Stimulated activated CD8-positive, alpha-beta memory T cell treated with anti-CD3 and anti-CD28 coated beads, Interleukin-12 subunit alpha, Interleukin-12 subunit beta, amount 100 ng/mL, for 4 hours (primary cell): ENCODE results near the gene HAGH.

ENCODE experiments used
- DNase-seq: peaks from one replicate; pipeline ENCODE4 v3.0.0-alpha.2; 2020; ENCODE audit warnings: low read depth

HAGH gene

DNA sequence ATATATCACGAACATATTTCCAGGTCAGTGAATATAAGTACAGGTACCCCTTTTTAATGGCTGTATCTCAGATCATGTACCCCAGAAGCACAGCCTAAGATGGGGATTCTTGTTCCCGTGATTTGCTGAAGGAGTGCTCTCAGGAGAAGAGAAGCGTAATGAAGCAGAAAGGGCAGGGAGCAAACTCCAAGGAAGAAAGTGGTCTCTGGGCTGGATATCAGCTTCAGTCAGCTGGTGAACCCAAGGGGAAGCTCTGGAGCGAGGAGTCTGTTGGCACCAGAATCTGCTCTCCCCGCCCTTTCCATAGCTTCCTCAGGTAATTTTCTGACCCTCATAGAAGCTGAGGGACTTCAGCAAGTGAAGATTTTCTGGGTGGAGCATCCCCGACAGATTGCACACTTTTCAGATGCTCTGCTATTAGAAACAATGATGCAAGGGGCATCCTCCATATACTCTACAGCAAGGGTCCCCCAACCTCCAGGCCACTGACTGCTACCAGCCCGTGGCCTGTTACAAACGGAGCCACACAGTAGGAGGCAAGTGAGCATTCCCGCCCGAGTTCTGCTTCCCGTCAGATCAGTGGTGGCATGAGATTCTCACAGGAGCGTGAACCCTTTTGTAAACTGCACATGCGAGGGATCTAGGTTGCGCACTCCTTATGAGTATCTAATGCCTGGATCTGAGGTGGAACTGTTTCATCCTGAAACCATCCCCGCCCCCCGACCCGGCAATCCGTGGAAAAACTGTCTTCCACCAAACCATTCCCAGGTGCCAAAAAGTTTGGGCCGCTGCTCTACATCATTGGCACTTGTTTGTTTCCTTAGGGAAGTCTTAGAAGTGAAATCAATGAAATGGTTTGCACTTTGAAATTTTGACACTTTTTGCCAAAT lies 4.8 kb upstream of the HAGH start:
- DNase-seq, result no peak

DNA sequence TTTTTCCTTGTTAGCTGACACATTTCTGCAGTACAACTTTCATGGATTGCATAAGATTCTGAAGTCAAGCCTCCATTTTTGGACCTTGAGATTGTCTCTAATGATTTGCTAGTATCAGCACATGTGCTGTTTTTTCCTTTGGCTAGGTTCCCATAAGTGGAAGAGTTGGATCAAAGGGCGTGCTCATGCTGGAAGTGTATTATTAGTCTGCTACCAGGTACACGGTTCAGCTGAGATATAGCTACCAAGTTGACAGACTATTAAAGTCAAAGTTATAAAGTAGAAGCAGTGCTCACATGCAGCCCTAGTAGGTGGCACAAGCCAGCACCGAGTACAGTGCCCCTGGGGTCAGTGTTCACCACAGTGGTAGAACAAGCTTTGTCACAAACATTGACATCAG lies 3.6 kb upstream of the HAGH start:
- no peak for DNase-seq

DNA sequence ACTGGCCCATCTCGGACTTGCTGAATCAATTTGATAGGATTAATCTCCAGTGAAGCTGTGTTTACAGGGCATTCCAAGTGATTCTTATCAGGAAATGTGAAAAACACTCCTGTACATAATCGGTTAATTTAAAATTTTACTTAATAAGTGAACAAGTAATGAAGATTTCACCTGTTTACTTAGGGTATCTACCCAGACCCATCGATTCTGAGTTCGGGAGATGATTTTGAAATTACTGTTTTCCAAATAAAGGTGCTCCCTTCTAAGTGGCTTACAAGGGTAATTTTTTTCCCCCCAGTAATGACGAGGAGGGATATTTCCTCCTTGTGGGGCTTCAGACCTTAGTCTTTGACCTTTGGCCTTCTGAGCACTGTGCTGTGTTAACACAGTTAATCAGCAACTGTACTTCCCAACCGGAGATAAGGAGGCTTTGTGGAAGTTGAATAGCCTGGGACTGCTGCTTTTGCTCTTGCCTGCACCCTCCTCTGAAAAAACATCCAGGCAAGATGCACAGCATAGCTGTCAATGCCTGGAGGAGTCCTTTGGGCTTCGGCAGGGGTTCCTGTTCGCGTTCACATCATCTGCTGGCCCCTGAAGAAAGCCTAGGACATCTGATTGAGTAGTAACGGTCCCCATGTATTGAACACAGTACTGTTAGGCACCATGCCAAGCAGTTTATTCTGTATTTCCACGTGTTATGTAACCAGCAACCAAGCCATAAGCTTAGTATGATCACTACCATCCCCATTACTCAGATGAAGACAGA lies 2.2 kb upstream of the HAGH start:
- DNase-seq, result no peak

DNA sequence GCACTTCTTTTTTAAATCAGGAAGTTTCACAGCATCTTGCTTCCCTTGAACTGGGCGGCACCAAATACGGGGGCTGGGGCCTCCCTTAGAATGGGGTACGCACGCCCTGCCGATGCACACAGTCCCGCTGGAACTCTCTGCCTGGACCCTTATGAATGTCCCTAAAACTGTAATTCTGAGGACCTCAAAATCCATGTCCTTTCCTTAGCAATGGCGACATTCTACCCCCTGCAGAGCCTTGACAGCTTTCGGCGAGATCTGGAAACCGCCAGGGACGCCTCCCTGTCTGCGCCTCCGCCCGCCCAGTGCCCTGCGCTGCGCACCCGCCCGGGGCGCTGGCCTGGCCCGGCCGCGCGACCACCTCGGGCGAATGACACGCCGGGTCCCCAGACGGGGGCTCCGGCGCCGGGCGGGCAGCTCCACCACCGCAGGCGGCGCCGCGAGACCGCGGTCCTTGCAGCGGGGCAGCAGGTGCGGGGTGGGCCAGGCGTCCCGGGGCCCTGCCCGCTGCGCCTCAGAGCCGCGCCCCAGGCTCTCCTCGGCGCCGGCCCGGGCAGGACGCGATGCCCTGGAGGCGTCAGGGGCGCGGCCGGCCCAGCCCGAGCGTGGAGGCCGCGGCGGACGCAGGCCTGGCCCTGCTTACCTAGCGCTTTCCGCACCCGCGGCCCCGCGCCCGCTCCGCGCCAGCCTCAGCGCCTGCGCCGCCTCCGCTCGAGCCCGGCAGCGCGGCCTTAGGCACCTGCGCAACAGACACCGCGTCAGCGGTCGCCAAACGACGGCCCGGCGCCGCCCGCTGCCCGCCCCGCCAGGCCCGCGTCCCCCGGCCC lies 548 bp downstream of the HAGH start:
- DNase-seq, result no peak

DNA sequence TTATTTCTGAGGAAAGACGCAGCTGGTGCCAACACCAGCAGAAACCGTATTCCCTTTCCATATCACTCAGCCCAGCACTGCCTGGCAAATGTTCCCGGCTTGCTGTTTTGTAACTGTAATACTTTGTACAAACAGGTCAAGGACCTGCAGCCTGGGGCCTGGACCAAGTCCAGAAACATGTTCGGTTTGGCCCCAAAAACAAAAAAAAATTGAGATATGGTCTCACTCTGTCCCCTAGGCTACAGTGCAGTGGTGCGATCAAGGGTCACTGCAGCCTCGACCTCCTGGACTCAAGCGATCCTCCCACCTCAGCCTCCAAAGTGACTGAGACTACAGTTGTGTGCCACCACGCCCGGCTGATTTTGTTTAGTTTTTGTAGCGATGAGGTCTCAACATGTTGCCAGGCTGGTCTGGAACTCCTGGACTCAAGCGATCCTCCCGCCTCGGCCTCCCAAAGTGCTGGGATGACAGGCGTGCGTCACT lies 1.2 kb downstream of the HAGH start:
- no peak for DNase-seq

DNA sequence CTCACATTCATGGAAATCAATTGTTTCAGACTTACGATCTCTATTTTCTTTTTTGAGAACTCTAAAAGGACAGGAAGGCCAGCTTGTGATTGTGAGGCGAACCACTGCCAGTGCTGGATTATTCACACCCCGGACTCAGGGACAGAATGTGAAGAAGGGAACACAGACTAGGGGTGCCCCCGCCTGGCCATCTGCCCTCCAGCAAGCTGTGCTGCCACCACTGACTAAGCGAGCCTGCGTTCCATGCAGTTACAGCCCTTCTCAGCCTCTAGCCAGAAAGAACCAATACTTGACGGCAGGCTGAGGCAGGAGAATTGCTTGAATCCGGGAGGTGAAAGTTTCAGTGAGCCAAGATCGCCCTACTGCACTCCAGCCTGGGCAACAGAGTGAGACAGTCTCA lies 2.8 kb downstream of the HAGH start:
- no peak for DNase-seq

DNA sequence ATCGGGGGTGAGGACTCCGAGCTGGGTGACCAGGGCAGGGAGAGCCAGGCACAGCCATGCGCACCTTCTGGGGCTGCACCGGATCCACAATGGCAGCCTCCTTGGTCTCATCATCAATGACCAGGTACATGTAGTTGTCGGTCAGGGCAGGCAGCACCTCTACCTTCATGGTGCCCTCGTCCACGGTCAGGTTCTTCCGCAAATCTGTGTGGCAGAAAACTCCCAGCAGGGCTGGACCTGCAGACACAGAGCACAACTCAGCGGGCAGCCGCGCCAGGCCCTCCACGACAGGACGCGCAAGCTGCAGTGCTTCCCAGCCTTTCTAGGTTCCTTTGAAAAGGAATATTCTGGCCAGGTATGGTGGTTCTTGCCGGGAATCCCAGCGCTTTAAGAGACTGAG lies 3.8 kb downstream of the HAGH start:
- no peak for DNase-seq

DNA sequence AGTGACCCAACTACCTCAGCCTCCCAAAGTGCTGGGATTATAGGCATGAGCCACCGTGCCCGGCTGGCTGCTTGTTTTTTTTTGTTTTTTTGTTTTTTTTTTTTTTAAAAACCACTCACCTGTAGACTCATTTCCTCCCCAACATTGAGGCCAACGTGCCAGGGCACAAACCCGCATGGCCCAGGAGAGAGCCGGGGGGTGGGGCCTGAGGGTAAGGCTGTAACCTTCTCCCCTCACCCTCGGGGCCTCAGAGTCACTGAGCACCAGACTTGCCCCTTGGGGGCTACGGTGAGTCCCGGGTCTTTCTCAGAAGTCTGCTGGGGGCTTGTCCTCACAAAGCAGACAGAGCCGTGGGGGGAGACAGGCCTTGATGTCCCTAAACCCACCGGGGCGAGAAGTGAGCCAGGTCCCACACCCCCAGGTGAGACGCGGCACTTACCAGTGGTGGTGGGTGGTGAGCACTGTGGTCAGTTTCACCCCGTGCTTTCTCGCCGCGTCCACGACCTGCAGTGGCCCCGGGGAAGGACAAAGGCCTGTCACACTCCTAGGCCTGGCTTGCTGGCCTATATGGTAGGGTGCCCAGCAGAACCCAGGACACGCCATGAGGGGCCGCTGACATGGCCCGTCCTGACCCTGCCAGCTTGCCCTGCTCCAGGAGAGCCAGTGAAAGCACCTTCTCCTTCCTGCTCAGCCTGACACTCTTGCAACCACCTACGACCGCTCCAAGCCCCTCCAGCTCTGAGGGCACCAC lies 4.6 kb downstream of the HAGH start:
- DNase-seq, result no peak

DNA sequence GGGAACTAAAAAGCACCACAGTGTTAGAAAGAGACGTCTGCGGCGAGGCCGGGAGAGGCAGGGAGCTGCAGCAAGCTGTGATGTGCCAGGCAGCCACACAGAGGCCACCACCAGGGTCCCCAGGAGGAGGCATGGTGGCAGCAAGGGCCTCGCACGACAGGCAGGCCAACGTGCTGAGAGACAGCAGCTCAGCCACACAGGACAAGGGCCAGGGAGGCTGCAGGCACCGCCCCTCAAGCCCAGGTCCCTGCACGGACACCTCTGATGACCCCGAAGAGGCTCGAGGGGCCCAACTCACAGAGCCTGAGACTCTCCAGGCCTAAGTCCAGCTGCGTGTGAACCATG lies 5.7 kb downstream of the HAGH start:
- DNase-seq, result no peak

DNA sequence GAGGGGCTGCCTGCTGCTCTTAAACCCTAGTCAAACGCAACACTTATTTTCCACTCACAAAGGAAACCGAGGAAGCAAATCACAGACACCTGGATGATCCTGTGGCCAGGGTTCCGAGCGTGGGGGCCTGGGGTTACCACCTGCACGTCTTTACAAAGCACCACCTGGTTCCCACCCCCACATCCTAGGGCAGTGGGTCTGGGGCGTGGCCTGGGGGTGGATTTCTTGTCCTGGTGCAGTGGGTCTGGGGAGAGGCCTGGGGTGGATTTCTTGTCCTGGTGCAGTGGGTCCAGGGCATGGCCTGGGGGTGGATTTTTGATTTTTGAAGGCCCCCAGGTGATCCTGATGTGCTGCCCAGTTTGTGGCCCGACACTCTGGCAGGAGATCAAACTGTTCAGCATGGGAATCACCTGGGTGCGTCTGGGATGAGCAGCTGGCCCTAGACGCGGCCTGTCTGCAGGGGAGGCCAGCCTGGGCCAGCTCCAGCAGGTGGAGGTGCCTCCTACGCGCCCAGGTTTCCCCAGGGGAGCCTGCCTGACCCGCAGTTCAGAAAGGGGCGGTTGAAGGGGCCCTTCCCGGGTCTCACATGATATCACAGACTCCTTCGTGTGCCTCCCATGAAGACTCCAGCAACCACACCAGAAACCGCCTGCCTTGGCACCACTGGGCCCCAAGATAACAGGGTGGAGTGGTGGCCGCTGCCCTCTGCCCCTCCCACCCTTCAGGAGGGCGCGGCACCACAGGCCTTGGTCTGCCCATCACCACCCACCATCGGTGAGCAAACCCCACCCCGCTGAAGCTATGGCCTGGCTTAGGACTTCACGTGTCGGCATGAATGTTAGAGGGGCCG lies 6.3 kb downstream of the HAGH start:
- no peak for DNase-seq

DNA sequence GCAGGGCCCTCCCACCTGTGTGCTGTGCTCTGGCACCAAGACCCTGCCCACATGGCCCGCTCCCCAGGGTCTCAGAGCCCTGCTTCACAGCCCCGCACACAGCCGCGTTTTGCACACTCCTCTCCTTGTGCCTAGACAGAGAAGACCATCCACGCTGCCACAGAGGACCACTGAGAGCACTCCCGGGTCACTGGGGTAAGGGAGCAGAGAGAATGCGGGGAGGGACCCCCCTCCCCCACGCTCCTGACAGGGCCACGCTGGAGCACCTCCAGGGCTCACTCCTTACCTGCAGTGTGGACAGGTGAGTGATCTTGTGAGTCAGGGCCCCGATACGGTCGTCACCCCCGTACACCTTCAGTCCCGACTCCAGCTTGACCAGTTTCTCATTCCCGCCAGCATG lies 7.0 kb downstream of the HAGH start:
- DNase-seq, result no peak

DNA sequence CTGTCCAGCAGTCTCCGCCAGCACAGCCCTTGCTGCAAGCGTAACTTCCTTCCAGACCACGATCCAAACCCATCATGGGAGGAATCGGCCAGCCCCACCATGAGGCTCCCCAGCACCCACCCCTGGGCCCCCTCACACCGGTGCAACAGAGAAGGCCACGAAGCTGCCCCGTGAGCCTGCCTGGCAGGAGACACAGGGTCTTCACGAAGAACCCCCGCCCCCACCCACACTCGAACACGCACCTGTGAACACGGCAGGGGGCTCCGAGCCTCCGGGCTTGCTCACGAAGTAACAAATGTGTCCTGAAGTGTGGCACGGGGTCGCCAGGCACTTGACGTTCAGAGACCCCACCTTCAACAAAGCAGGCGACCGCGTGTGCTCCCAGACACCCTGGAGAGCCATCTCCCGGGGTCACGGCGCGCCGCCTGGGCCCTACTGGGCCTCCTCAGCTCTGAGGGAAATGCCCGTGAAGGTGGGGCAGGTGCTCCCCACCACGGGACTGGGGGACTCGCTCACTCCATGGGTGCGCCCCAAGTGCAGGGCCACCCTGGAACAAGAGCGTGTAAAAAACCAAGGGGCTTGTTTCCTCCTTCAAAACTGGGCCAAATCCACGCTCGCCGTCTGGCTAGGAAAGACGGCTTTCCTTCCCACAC lies 7.6 kb downstream of the HAGH start:
- no peak for DNase-seq

DNA sequence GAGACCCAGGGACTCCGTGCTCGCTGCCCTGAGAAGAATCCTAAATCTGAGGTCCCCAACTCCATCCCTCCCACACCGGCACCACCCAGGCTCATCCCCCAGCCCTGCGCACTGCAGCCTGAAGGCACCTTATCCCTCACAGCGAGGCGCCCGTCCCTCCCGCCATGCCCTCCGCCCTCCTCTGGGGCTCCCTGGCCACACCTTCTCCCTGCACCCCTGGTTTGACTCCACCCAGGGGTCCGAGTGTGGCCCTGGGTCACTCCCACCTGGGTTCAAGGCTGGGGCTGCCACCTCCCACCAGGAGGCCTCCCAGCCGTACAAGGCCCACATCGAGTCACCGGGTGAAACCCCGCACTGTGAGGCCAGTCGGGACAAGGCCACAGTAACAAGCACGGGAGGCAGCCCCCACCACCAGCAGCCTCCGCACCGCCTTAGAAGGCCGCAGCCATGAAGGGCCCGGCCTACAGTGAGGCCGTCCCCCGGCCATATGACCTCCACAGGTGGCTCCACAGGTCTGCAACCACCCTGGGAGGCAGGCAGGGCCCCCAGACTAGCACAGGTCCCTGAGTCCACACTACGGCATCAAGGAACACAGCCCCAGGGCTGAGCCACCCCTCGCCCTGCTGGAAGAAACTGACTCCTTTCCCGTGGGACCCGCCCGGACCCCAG lies 8.3 kb downstream of the HAGH start:
- no peak for DNase-seq

DNA sequence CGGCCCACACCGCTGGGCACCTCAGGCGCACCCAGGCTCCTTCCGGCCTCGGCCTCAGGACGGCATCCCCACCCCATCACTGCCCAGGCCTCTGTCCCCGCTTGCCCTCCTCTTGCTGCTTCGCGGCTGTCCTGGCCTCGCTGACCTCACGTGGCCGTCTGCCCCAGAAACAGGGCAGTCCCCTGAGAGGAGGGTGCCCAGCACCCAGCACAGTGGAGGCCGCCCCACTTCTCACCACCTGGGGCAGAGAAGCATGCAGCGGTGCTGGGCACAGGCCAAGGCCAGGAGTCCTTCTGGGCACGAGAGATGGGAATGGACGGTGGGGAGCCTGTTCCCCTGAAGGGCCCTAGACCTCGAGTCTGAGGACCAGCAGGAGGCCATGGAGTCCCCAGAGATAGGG lies 8.9 kb downstream of the HAGH start:
- DNase-seq, result no peak

DNA sequence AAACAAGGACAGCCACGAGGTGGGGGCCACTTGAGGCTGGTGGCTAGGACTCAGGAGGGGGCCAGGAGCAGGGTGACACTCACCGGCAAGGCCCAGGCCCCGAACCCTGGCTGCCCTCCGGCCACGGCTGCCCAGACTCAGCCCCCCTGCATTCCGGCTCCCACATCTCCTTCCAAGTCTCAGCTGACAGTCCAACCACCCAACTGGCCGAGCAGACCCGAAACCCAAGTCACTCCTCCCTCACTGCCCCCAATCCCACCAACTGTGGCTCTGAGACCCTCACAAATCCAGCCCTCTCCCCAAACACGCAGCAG lies 9.4 kb downstream of the HAGH start:
- no peak for DNase-seq

DNA sequence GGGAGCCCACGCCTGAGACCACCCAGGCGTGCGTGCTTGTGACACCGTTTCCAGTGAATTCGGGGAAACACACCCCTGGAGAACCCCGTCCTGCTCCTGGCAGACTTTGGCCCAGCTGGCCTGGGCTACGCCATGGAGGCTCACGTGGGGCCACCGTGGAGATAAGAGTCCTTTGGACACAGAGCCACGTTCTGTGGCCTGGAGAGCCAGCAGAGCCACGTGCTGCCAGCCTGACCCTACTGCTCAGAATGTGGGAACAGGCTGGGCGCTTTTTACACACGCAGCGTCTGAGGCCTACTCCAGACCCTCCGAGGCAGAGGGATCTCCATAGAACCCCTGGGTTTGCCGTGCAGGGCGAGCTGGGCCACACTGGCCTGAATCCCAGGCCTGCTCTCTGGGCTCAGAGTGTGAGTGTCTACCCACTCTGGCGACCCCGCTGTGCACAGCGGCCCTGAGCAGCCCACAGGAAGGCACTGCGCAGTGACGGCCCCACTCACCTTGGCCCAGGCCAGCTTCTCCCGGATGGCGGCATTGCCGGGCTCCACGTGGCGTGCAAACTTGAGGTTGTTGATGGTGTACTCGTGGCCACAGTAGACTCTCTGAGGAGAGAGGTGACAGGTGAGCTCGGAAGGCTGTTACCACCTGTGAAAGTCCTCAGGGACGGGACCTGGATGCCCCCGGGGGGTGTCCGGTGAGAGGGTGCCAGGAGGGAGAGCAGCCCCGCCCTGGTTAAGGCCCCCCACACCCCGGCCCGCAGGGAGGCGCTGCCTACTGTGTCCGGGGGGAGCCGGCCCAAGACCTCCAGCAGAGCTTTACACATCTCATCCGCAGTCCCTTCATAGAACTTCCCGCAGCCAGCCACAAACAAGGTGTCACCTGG lies 10.0 kb downstream of the HAGH start:
- DNase-seq, result no peak

DNA sequence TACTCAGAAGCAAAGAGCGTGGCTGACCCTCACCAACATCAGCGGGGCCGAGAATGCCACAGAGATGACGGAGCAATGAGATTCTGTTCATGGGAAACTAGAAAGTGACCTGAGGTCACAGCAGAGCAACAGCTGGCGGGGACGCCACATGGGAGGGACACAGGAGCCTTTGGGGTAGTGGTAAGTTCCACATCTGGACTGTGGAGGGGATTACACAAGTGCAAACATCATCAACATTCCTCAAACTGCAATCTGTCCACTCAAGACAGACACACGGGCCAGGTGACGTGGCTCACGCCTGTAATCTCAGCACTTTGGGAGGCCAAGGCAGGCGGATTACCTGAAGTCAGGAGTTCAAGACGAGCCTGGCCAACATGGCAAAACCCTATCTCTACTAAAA lies 11.2 kb downstream of the HAGH start:
- DNase-seq, result no peak

DNA sequence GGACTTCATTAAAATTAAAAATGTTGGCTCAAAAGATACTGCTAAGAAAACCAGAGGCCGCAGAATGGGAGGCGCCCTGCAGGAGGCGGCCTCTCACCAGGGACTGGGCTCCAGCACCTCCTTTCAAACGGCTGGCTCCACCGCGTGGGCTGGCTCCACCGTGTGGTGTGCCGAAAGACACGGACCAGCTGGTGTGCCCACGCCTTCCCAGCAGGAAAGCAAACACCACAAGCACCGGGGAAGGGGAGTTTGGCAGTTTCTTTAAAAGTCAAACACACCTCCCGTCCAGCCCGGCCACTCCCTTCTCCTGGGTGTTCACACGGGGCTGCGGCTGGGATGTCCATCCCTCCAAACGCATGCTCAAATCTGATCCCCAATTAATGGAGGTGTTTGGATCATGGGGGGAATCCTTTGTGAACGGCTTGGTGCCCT lies 13.9 kb downstream of the HAGH start:
- no peak for DNase-seq

DNA sequence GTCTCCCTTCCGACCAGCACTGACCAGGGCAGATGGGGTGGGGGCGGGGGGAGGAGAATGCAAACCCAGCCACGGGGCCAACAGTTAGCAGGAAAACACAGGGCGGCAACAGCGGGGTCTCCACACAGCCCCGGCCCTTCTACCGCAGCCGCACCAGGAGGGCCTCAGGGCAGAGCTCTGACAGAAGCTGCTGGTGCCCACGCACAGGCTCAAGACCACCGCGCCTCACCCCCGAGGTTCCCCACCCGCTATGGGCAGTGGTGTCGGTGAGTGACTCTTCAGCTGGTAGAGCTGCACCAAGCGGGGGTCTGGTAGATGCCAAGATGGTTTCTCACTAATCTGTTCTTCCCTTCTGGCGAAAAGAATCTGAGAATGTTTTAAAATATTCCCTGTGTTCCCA lies 16.1 kb downstream of the HAGH start:
- no peak for DNase-seq
